Testis (tissue), 3 donors: ENCODE data around the gene IL10. TPM values are rescaled to one million over a fixed set of nuclear protein-coding genes. Genes with fewer than 3 reads are reported as not detected.

Experiments used
- DNase-seq: peaks from one replicate; pipeline ENCODE4 v3.0.0-alpha.2; 2019
- H3K27ac ChIP-seq, 2 donors: fragments of 200-600 bp; sonication (generic); one replicate each; pipeline ENCODE4 v1.5.1; 2019
- H3K27me3 ChIP-seq: fragments of 200-600 bp; sonication (generic); one replicate; pipeline ENCODE4 v1.5.1; 2019
- H3K36me3 ChIP-seq: fragments of 200-600 bp; sonication (generic); one replicate; pipeline ENCODE4 v1.5.1; 2017; ENCODE audit warnings: low read depth; ENCODE audit errors: missing control alignments
- H3K4me1 ChIP-seq: fragments of 200-600 bp; sonication (generic); one replicate; pipeline ENCODE4 v1.5.1; 2019
- H3K4me3 ChIP-seq, 2 donors: fragments of 200-600 bp; sonication (generic); one replicate each; pipeline ENCODE4 v1.5.1; 2017 to 2019
- H3K9me3 ChIP-seq: fragments of 200-600 bp; sonication (generic); one replicate; pipeline ENCODE4 v1.5.1; 2017
- CTCF ChIP-seq, 3 experiments: fragments of 450-650 bp in 2 of 3; fragments of 200-600 bp in 1 of 3; sonication (generic) in 1 of 3; IDR thresholded peaks; one replicate each; pipeline ENCODE4 v1.5.1; 2016 to 2019; ENCODE audit warnings: antibody characterized with exemption in 3 of 3, mild to moderate bottlenecking in 2 of 3, moderate library complexity in 1 of 3
- POLR2A ChIP-seq: fragments of 450-650 bp; IDR thresholded peaks from one replicate; pipeline ENCODE4 v1.6.1; 2017; ENCODE audit warnings: antibody characterized with exemption, mild to moderate bottlenecking, moderate library complexity
- WGBS, 2 donors: methylation state at CpG; one replicate each; pipeline ENCODE4 v1.1.5; 2018; 5-methylcytosine and 5-hydroxymethylcytosine counted together
- intact Hi-C: fragments of 100-400 bp; cut with DNase I; formaldehyde crosslinking; loops from one replicate; pipeline ENCODE4 v1.15.1; 2023; ENCODE audit warnings: low total_unique reads
- polyA plus RNA-seq: library from polyadenylated mRNA; stranded (reverse); fragments of 350-450 nt; fragmentation: Illumina TruSeq; extraction: RNeasy Lipid Tissue Mini Kit (QIAGEN cat#74804); gene quantifications from one replicate; pipeline ENCODE4 v1.2.3, GENCODE V29; 2014; ENCODE audit warnings: low read depth, low replicate concordance; ENCODE audit not compliant: insufficient read depth
- total RNA-seq, 2 donors: library from RNA; depleted of rRNA; stranded (reverse); fragments of >200 nt; gene quantifications; one replicate each; pipeline ENCODE4 v1.2.3, GENCODE V29; 2016

The IL10 gene
- total and polyA plus RNA-seq, 3 donors from 2014 or later, result 1.4 to 3.5 (median 1.7) TPM

- WGBS, 2 donors, result 86 to 93% methylated on average over 2 of the region's 2 CpGs
- Histone ChIP-seq H3K27ac (no peak overlapping the region), H3K4me1 (no peaks in the 10 kb centered on the region), H3K36me3 (no peaks in the 10 kb centered on the region), H3K9me3 (no peaks in the 10 kb centered on the region), H3K4me3 (no peak overlapping the region), H3K27me3 (no peaks in the 10 kb centered on the region)
- TF ChIP-seq POLR2A, result no peak
- TF ChIP-seq CTCF (IDR thresholded peaks at IDR 0.05), result no peak
- intact Hi-C loops, result no loop called here
- DNase-seq, result no peak
Observed at GRCh38 chr1:206812471-206812870, 40.2 kb upstream of the IL10 start.

DNA sequence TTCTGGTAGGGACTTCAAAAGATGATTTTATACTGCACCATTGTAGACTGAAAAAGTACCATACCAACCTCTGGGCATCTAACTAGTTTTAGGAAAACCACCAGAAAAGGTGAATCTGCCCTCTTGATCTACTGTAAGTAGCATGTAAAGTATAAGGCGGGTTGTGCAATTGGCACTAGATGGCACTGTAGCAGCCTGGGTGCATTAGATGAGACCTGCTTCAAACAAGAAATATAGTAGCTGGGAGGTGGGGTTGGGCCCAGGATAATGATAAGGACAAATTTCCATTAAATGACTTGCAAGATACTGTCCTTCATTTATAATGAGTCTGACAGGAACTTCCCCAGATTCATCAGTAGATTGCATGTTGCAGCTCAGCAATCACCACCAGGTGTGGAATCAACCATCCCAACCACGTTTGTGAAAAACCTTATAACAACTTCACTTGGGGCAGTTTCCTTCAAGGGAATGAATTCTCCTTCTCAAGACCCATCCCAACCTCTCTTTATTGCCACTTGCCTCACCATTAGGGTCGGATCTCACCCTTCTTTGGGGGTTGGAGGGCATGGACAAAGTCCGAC, 37.3 kb upstream of the IL10 start:
- intact Hi-C loops, result no loop called here
- 77 to 90% methylated on average over 4 of the region's 4 CpGs for WGBS, 2 donors
- Histone ChIP-seq H3K36me3 (no peaks in the 10 kb centered on the region), H3K27me3 (no peaks in the 10 kb centered on the region), H3K4me1 (no peaks in the 10 kb centered on the region), H3K4me3 (no peak overlapping the region), H3K9me3 (no peaks in the 10 kb centered on the region), H3K27ac (no peak overlapping the region)
- TF ChIP-seq CTCF (IDR thresholded peaks at IDR 0.05) (peak; percentile 25 to 39 (median 36)), POLR2A (no peak)
- DNase-seq, result peak; percentile 68

DNA sequence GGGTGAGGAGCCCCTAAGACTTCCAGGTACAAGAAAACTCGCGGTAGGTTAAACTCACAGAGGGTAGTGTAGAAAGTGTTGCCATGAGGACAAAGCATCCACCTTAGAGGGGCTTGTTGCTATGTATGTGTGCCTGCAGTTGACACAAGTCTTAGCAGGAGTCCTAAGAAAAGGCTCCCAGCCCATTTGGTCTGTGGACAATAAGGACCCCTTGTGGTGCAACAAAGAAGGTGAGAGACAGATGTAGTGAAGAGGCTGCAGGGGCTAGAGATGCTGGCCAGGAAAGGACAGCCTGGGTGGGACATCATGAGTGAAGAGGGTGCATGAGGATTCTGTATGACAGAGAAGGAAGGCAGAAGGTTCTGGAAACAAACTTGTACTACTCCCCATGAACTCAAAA, 36.3 kb upstream of the IL10 start:
- WGBS, 2 donors, result 81 to 89% methylated on average over 2 of the region's 2 CpGs
- DNase-seq, result peak; percentile 46
- H3K4me1 ChIP-seq, result no peaks in the 10 kb centered on the region
- H3K4me3 ChIP-seq, result no peak overlapping the region
- H3K36me3 ChIP-seq, result no peaks in the 10 kb centered on the region
- TF ChIP-seq CTCF (IDR thresholded peaks at IDR 0.05) (peak in 2 of 3 experiments; percentile 29 to 34), POLR2A (no peak)
- intact Hi-C loops, result no loop called here
- H3K9me3 ChIP-seq, result no peaks in the 10 kb centered on the region
- no peaks in the 10 kb centered on the region for H3K27me3 ChIP-seq
- no peak overlapping the region for H3K27ac ChIP-seq

DNA sequence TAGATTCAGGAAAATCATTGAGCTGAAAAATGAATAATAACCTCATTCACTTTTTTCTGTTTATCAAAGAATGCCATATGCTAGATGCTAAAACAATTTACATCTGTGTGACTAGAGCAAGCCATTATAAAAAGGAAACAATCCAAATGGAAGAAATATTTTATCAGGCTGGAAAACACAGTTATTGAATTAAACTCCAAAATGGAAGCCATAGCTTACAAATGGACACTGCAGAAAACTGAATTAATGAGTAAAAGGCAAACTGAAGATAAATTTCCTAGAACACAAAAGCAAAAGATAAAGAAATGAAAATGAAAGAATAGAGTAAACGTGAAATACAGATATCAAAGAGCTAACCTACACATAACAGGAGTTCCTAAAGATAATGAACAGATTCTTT, 33.1 kb upstream of the IL10 start:
- Histone ChIP-seq H3K4me3 (no peak overlapping the region), H3K27me3 (no peaks in the 10 kb centered on the region), H3K4me1 (no peaks in the 10 kb centered on the region), H3K36me3 (no peaks in the 10 kb centered on the region), H3K9me3 (no peaks in the 10 kb centered on the region), H3K27ac (no peak overlapping the region)
- intact Hi-C loops, result no loop called here
- TF ChIP-seq POLR2A, result no peak
- DNase-seq, result no peak
- WGBS, 2 donors, result 62 to 74% methylated on average over 1 of the region's 1 CpG

DNA sequence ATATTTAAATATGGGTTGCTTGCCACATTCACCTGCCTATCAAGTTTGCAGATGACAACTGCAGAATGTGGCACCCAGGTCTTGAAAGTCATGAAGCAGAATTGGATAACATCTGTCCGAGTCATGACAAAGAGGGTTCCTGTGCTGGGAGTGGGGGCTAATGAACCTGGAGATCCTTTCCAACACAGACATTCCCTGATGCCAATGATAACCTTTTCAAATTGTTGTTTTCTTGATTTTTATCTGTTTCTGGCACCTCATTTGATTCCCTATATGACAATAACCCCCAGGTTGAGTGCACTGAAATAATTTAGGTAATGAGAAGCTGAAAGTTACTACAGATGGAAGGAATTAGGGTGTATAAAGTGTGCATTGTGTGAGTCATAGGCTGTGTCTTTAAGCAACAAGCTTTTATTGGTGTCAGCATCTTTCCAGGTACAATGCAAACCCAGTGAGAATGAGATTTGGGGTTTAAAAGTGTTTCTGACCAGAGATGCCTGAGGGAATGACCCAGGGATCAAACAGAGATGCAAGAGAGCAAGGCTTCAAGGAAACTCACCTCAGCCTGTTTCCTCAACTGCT, 32.0 kb upstream of the IL10 start:
- no peaks in the 10 kb centered on the region for H3K27me3 ChIP-seq
- H3K9me3 ChIP-seq, result no peaks in the 10 kb centered on the region
- intact Hi-C loops, result no loop called here
- H3K27ac ChIP-seq, result no peak overlapping the region
- WGBS, 2 donors, result 94 to 100% methylated on average over 1 of the region's 1 CpG
- H3K4me1 ChIP-seq, result no peaks in the 10 kb centered on the region
- H3K36me3 ChIP-seq, result no peaks in the 10 kb centered on the region
- no peak overlapping the region for H3K4me3 ChIP-seq
- TF ChIP-seq POLR2A (no peak), CTCF (IDR thresholded peaks at IDR 0.05) (no peak)
- DNase-seq, result no peak
